Peyer's patch (tissue), 4 donors: Measurements from ENCODE around the gene EBF4.

Experiments used
- POLR2A ChIP-seq, 2 donors: fragments of 450-650 bp; IDR thresholded peaks; one replicate each; pipeline ENCODE4 v1.5.1; 2017; ENCODE audit warnings: antibody characterized with exemption in 2 of 2, mild to moderate bottlenecking in 2 of 2, moderate library complexity in 2 of 2
- TF ChIP-seq, protein P1 (sequence below), 6 experiments: fragments of 450-650 bp in 4 of 6; fragments of 200-600 bp in 2 of 6; sonication (generic) in 1 of 6; IDR thresholded peaks; one replicate each; pipeline ENCODE4 v1.5.1; 2017 to 2019; ENCODE audit warnings: antibody characterized with exemption in 6 of 6, mild to moderate bottlenecking in 3 of 6, moderate library complexity in 1 of 6

DNA sequence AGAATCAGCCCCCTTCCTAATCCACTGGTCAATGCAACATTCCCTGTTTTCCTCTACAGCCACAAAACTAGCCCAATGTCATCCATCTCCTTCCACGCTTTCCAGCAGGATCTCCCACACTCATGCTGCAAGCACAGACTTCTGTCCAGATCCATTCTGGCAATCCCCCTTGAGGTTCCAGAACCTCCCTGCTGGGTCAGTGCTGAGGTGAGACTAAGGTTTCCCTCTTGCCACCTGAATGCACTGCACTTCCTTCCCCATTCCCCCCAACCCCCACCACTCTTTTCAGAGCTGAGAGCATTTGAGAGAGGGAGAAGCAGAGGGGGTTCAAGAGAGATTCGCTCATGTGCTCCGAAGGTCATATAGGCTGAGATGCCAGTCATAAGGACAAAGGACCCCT lies 43.9 kb downstream of the EBF4 start:
- no peak for TF ChIP-seq POLR2A (IDR thresholded peaks at IDR 0.05)
- TF ChIP-seq, protein P1, sequence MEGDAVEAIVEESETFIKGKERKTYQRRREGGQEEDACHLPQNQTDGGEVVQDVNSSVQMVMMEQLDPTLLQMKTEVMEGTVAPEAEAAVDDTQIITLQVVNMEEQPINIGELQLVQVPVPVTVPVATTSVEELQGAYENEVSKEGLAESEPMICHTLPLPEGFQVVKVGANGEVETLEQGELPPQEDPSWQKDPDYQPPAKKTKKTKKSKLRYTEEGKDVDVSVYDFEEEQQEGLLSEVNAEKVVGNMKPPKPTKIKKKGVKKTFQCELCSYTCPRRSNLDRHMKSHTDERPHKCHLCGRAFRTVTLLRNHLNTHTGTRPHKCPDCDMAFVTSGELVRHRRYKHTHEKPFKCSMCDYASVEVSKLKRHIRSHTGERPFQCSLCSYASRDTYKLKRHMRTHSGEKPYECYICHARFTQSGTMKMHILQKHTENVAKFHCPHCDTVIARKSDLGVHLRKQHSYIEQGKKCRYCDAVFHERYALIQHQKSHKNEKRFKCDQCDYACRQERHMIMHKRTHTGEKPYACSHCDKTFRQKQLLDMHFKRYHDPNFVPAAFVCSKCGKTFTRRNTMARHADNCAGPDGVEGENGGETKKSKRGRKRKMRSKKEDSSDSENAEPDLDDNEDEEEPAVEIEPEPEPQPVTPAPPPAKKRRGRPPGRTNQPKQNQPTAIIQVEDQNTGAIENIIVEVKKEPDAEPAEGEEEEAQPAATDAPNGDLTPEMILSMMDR (IDR thresholded peaks at IDR 0.05): no peak
